Measurements from ENCODE around the gene MBD5.

The MBD5 gene

DNA sequence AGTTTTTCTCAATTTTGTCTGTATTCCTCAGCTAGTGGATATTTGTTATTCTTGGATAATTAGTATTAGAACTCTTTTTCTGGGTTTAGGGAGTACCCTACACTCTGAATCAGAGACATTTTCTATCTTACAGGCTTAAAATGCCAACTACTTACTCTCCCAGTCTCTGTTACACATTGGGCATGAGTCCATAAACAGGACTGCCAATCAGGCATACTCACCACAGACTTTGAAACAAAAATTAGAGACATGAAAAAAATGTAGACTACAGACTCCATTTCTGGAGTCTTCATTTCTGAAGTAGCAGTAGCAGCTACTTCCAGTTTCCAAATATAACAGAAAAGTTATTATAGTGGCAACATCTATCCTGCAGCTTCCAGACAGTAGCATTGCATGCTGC, 279.7 kb downstream of the MBD5 start:
- DNase-seq (ENCODE audit: low read depth, low spot score) = peak; percentile 81

DNA sequence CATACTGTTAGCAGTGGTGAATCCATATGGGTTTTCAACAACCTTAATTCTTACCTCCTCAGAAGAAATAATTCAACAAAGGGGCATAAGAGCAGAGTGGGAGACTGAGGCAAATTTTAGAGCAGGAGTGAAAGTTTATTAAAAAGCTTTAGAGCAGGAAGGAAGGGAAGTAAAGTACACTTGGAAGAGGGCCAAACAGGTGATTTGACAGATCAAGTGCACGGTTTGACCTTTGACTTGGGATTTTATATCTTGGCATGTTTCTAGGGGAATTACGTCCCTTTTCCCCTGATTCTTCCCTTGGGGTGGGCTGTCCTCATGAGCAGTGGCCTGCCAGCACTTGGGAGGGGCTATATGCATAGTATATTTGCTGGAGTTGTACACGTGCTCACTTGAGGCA, 280.5 kb downstream of the MBD5 start:
- DNase-seq (ENCODE audit: low read depth, low spot score) = no peak

DNA sequence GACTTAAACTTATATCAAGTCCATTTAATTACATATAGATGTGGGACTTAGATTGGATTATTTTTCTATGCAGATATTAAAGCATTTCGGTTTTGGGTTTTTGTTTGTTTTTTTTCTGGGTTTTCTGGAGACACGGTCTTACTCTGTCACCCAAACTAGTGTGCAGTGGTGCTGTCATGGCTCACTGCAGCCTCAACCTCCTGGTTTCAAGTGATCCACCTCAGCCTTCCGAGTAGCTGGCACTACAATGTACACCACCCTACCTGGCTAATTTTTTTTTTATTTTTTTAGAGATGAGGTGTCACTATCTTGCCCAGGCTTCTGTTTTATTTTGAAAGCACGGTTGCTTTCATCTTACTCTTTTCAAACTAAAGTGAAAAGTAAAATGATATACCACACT, 281.6 kb downstream of the MBD5 start:
- no peak for DNase-seq (ENCODE audit: low read depth, low spot score)

DNA sequence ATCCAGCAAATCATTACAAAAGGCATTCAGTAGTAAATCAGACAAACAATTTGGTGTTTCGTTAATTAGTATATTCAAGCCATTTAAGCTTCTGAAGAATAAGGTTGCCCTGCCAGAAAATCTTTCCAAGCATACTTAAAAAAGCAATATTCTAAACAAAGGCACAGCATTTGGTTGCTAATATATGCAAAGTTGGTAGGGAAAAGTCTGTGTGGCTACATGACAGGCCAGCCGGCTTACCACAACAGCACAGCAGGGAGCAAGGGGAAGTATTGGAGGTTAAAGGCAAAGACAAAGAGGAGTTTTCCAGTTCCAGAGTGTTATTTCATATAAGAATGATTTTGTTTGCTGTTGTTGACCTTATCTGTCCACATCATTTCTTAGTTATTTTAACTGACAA, 282.3 kb downstream of the MBD5 start:
- DNase-seq (ENCODE audit: low read depth, low spot score) = peak; percentile 83

DNA sequence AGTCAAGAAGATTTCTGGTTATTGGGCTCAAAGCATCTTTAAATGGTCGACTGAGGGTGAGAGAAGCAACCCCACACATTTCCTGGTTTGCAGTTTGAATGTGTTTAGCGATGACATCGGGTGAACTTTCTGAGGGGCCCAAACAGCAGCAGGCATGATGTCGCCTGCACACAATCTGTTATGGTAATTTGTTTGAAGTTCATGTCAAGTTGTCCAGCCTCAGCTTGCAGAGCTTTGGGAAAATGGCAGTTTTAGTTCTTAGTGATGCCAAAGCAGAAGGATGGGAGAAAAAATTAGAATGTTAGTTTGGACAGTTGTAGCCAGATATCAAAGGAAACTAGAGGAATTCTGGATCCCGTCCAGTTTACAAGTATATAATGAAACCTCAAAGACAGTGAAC, 284.6 kb downstream of the MBD5 start:
- peak; percentile 36 for DNase-seq (ENCODE audit: low read depth, low spot score)

DNA sequence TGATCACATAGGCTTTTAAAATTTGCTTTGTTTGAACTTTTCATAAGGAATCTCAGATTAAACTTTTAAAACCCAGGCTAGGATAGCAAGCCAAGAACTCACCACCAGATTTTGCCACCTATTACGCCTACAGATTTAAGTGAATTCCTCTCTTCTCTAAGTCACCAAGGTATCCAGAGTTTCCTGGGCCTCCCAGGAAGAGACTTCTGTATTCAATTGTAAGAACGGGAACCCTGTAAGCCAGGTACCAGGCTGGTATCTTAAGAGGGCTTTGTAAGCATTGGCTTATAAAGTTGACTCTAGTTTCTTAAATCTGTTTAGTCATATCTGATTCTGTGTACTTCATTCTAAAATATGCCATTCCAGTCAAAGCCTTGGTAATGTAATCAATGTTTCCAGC, 285.1 kb downstream of the MBD5 start:
- no peak for DNase-seq (ENCODE audit: low read depth, low spot score)

DNA sequence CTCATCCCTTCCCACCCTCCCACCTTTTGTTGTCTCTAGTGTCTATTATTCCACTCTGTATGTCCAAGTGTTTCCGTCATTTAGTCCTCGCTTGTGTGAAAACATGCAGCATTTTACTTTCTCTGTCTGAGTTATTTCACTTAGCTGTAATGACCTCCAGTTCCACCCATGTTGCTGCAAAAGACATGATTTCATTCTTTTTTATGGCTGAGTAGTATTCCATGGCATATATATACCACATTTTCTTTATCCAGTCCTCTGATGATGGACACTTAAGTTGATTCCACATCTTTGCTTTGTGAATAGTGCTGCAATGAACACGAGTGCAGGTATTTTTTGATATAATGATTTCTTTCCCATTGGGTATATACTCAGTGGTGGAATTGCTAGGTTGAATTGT, 296.7 kb downstream of the MBD5 start:
- no peak for DNase-seq (ENCODE audit: low read depth, low spot score)

DNA sequence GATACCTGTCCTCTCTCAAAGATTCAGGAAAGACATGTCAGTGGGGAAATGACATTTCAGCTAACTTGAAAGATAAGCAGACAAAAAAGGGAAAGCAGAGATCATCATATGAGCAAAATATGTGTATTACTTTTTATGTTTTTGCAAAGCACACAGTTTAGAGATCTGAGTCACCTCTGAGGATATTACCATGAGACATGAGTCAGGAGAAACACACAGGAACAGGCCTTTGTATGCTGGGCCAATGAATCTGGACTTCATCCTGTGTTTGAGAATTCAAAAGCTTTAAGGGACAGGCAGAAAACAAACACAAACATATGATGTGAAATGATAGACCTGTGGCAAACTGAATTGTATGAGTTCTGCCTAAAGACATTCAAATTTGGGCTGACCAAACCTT, 317.6 kb downstream of the MBD5 start:
- peak; percentile 59 for DNase-seq (ENCODE audit: low read depth, low spot score)

DNA sequence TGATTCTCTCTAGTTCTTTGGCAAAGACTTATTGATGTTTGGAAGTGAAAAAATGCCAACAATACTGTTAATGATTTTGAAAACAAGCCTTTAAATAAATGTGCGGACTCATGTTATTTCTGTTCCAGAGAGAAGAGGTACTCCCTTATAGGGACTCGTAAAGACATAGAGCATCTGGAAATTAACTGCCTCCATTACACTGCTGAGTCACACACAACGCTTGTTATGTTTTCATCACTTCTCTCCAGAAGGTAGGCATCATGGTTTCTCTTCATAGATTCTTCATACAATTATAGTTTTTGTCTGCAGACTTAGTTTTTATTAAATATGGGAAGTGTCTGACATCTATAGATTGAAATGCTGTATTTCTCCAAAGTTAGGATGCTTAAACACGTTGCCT, 321.2 kb downstream of the MBD5 start:
- DNase-seq (ENCODE audit: low read depth, low spot score) = no peak

DNA sequence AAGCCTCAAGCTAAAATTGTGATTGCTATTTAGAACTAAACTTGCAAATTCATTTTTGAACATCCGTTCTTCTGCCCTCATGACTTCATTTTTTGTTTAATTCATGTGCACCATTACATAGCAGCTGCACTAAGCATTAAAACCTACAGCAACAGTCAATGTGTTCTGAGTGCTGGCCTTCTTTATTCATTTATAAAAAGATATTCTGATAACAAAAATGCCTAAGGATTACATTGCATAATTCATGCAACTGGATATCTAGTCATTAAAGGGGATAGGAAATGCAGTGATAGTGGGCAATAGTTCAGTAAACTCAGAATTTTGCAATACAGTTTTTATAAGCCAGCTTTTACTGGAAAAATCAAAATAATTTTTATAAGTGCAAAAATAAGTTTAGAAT, 329.3 kb downstream of the MBD5 start:
- DNase-seq (ENCODE audit: low read depth, low spot score) = no peak

DNA sequence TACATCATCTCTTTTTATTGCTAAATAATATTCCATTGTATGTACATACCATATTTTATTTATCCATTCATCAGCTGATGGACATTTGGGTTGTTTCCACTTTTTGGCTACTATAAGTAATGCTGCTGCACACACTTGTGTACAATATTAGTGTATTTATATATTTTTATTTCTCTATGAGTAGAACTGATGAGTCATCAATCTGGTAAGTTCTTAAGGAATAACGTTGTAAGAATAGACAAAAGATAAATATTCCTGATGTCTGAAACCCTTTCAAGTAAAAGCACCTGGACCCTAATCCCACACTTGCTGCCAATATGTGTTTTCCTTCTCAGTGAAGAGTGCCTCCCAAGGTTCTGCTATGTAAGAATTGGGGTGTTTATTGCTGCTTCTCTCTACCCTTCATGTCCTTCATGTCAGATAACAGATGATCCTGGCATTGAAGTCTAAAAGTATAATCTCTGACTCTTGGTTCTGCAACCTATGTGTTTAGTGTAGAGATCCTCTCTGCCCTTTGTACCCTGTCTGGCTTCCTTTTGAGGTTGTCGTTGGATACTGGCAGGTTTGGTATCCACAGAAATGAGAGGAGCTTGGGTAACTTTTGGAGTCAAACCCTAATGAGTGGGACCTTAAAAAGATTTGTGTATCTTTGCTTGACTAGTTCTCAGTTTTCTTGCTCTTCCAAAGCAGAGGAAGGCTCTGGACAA, 330.7 kb downstream of the MBD5 start:
- DNase-seq (ENCODE audit: low read depth, low spot score) = no peak

DNA sequence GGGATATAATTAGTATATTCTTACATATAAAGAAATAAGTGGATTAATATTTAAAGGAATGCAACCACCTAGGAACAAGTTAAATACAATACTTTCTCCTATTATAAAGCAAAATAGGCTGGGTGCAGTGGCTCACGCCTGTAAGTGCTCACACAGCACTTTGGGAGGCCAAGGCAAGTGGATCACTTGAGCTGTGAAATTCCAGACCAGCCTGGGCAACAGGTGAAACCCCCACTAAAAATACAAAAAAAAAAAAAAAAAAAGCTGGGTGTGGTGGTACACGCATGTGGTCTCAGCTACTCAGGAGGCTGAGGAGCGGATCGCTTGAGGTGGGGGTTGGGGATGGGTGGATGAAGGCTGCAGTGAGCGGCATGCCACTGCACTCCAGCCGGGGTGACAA, 337.5 kb downstream of the MBD5 start:
- no peak for DNase-seq (ENCODE audit: low read depth, low spot score)

DNA sequence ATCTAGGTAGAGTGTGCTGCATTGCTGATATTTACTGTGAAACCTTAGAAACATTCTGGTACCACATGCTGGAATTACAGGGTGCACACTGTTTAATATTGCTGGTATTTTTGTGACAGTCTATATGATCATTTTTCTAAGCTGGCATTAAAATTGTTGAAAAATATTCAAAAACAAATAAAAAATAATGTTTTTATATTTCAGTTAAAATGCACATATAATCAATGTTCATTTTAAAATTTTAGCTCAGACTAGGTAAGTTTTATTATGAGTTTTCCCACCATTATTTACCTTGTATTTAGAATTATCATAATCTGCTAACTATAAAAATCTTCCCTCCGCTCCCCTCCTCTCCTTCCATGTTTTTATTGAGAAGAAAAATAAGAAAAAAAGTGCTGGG, 339.8 kb downstream of the MBD5 start:
- no peak for DNase-seq (ENCODE audit: low read depth, low spot score)

DNA sequence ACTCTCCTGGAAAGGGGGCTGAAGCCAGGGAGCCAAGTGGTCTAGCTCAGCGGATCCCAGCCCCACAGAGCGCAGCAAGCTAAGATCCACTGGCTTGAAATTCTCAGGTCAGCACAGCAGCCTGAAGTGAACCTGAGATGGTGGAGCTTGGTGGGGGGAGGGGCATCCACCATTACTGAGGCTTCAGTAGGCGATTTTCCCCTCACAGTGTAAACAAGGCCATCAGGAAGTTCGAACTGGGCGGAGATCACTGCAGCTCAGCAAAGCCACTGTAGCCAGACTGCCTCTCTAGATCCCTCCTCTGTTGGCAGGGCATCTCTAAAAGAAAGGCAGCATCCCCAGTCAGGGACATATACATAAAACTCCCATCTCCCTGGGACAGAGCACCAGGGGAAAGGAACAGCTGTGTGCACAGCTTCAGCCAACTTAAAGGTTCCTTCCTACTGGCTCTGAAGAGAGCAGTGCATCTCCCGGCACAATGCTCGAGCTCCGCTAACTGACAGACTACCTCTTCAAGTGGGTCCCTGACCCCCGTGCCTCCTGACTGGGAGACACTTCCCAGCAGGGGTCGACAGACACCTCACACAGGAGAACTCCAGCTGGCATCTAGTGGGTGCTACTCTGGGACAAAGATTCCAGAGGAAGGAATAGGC, 341.4 kb downstream of the MBD5 start:
- no peak for DNase-seq (ENCODE audit: low read depth, low spot score)

DNA sequence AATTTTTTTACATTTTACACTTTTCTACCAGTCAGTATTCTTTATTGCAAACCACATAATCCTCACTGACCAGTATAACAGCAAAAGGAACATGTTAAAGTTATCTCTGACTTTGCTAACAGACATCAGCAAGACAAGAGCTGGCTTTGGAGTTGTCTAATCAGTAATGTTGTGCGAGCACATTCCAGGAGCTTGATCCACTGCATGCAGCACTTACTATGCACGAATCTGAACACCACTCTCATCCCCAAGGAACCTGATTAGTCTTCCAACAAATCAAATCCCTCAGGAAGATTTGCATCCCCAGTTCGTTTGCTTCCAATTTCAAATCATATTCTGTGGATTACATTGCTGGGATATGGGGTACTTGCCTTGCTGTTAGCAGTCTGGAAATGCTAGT, 354.3 kb downstream of the MBD5 start:
- no peak for DNase-seq (ENCODE audit: low read depth, low spot score)

DNA sequence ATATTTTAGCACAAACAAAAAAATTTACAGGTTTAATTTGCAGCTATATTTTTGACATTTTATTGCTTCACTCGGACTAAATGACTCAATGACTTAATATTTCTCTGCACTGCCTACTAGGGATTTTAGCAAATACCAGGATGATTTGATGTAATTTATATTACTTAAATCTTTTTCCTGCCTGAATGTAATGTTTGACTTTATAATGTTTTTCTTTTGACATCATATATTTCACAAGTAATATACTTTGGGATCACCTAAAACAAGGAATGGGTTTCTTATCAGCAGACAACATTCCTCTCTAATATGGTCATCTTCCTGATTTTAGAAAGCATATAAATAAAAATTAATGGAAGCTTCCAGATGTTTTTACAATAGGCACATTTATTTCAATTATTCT, 370.4 kb downstream of the MBD5 start:
- no peak for DNase-seq (ENCODE audit: low read depth, low spot score)

DNA sequence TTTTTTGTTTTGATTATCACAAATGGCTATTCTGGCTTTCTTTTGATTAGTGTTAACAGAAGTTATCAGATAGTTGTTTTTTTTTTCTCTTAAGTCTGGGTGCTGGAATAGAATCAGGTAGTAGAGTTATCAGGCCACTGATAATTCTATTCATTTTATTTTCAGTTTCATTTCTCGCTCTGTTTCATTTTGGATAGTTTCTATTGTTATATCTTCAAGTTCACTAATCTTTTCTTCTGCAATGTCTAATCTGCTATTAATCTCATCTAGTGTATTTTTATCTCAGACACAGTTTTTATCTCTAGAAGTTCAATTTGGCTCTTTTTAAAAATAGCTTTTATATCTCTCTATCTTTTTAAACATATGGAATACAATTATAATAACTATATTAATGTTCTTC, 381.9 kb downstream of the MBD5 start:
- DNase-seq (ENCODE audit: low read depth, low spot score) = no peak

DNA sequence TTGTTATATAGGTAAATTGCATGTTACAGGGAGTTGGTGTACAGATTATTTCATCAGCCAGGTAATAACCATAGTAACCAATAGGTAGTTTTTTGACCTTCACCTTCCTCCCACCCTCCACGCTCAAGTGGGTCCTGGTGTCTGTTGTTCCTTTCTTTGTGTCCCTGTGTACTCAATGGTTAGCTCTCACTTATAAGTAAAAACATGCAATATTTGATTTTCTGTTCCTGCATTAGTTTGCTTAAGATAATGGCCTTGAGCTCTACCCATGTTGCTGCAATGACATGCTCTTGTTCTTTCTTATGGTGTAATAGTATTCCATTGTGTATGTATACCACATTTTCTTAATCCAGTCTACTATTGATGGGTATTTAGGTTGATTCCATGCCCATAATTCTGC, 390.0 kb downstream of the MBD5 start:
- no peak for DNase-seq (ENCODE audit: low read depth, low spot score)

DNA sequence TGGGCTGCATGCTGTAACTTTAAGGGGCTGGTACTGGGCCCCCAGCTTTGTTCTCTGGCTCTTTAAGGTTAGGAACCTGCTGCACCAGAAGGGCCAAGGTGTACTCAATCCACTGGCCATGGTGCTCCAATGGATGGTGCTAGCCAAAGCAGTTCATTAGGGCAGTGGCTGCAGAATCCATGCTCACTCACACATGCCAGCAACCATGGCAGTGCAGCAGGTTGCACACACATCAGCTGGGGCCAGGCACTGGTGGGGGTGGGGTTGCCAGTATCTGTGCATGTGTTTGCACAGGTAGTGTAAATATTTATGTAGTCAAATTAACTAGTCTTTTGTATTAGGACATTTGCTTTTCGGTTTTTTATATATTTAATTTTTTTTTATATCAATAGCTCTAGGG, 395.4 kb downstream of the MBD5 start:
- DNase-seq (ENCODE audit: low read depth, low spot score) = no peak

DNA sequence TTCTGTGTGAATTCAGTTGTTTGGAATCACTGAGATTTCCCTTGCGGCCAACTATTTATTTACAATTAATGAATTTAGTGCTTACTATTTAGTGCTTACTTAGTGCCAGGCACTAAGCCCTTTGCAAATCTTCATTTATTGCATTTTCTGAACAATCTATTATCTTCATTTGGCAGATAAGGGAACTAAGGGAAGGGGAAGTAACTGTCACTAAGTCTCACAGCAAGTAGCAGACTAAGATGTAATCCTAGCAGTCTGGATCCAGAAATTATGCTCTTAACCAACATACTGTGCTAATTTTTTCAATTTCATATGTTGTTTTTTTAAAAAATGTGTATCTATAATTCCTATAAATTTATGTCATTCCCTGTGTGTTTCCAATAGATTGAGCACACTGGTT, 409.2 kb downstream of the MBD5 start:
- no peak for DNase-seq (ENCODE audit: low read depth, low spot score)

DNA sequence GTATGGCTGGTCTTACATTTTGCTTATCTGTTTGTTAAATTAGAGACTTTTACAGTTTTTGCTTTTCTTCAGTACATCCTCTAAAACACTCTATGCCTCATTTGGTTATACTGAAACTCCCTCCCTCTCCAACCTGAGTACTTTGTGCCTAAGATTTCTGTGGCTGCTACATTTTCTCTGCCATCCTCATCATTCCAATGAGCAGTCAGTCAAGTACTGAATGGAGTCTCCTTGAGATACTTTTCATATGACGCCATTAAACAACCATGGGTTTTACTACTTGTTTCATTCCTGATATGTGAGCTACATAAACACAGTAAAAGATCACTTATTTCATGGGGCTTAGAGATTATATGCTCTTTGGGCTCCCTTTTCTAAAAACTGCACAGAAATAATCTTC, 427.0 kb downstream of the MBD5 start:
- no peak for DNase-seq (ENCODE audit: low read depth, low spot score)

DNA sequence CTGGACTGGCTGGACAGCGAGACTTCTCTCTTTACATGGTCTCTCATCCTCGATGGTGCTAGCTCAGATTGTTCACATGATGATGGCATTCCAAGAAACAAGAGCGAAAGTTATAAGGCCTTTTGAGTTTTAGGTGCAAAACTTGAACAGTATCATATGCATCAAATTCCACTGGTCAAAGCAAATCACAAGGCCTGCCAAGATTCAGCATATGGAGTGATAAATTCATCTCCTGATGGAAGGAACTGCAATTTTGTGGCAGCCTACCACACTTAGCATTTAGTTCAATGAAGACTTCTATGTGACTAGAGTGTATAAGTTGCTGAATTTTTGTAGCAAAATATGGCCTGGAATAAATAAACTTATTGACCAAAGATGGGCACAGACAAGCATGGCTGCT, 429.6 kb downstream of the MBD5 start:
- DNase-seq (ENCODE audit: low read depth, low spot score) = no peak

DNA sequence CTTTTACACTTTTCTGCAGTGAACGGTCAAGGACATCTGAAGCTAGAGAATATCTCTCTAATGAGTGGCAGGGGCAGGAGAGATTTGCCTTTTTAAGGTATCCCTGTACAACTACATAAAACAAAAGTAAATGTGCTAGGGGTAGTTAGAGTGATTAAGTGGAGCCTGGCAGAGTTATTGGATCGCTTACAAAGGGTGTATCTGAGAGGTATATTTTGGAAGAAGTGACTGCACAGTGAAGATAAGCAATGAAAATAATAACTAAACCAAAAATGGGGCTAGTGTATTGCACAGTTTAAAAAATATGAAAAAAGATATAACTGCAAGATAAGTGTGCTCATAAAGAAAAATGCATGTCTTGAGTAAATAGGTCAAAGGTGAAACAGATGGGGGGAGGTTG, 430.2 kb downstream of the MBD5 start:
- DNase-seq (ENCODE audit: low read depth, low spot score) = no peak

DNA sequence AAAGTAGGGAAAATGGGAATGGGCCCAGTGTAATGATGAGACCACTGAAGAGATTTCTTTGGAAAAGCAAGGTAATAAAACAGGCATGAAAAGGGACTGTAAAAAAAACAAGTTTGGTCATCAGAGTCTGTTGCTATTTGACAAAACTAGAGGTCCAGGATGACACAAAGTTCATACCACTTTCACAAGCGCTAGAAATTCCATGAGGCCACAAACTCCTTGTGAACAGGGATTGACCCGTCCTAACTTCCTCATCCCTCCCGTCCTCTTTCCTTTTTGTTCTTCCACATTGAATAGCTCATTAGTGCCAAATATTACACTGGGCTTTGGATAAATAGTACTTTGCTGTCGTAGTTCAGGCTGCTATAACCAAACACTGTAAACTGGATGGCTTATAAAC, 434.9 kb downstream of the MBD5 start:
- peak; percentile 15 for DNase-seq (ENCODE audit: low read depth, low spot score)
